GM19351 (cell line): Measurements from ENCODE around the gene TYRP1.

ENCODE experiments used
- ATAC-seq: cut with Tn5 transposase; IDR thresholded peaks from one replicate; pipeline ENCODE4 v1.9.1; 2021; ENCODE audit warnings: mild to moderate bottlenecking, moderate library complexity; ENCODE audit not compliant: unreplicated experiment

TYRP1 gene

GRCh38 chr9:12696931-12697622 lies 3.9 kb downstream of the TYRP1 start:
- no peak for ATAC-seq

GRCh38 chr9:12697719-12698118 lies 4.5 kb downstream of the TYRP1 start:
- ATAC-seq, result no peak

GRCh38 chr9:12698266-12698665 lies 5.1 kb downstream of the TYRP1 start:
- ATAC-seq, result no peak

GRCh38 chr9:12698986-12699385 lies 5.8 kb downstream of the TYRP1 start:
- no peak for ATAC-seq

- no peak for ATAC-seq
Observed at GRCh38 chr9:12699529-12699928, 6.3 kb downstream of the TYRP1 start.

GRCh38 chr9:12701126-12701525 lies 7.9 kb downstream of the TYRP1 start:
- no peak for ATAC-seq

GRCh38 chr9:12702160-12702758 lies 9.1 kb downstream of the TYRP1 start:
- ATAC-seq, result no peak

GRCh38 chr9:12703996-12704395 lies 10.8 kb downstream of the TYRP1 start:
- no peak for ATAC-seq

GRCh38 chr9:12705738-12706391 lies 12.7 kb downstream of the TYRP1 start:
- ATAC-seq, result no peak

- ATAC-seq, result no peak
Observed at GRCh38 chr9:12708562-12709298, 15.5 kb downstream of the TYRP1 start.

- no peak for ATAC-seq
Observed at GRCh38 chr9:12712532-12712931, 19.3 kb downstream of the TYRP1 start.

GRCh38 chr9:12715268-12715667 lies 22.1 kb downstream of the TYRP1 start:
- no peak for ATAC-seq

GRCh38 chr9:12716823-12717600 lies 23.8 kb downstream of the TYRP1 start:
- no peak for ATAC-seq

GRCh38 chr9:12717907-12718306 lies 24.7 kb downstream of the TYRP1 start:
- ATAC-seq, result no peak

GRCh38 chr9:12718482-12719026 lies 25.4 kb downstream of the TYRP1 start:
- ATAC-seq, result no peak

- no peak for ATAC-seq
Observed at GRCh38 chr9:12719431-12719830, 26.2 kb downstream of the TYRP1 start.

GRCh38 chr9:12720551-12720950 lies 27.4 kb downstream of the TYRP1 start:
- ATAC-seq, result no peak

GRCh38 chr9:12722131-12722530 lies 28.9 kb downstream of the TYRP1 start:
- no peak for ATAC-seq

GRCh38 chr9:12723409-12724028 lies 30.3 kb downstream of the TYRP1 start:
- ATAC-seq, result peak; percentile 39

- ATAC-seq, result no peak
Observed at GRCh38 chr9:12726795-12727194, 33.6 kb downstream of the TYRP1 start.
